ENCODE data around the gene PIAS4. TPM values are rescaled to one million over a fixed set of nuclear protein-coding genes. Genes with fewer than 3 reads are reported as not detected.

The PIAS4 gene
- total and polyA plus RNA-seq, 2 of the 13 experiments (the other 11 are each of a cell fraction or from before 2014, with no cell fraction given), result 9.0 to 20.1 TPM

GRCh38 chr19:4061178-4061682, 53.7 kb downstream of the PIAS4 start (continued):
- TF ChIP-seq, protein P1, sequence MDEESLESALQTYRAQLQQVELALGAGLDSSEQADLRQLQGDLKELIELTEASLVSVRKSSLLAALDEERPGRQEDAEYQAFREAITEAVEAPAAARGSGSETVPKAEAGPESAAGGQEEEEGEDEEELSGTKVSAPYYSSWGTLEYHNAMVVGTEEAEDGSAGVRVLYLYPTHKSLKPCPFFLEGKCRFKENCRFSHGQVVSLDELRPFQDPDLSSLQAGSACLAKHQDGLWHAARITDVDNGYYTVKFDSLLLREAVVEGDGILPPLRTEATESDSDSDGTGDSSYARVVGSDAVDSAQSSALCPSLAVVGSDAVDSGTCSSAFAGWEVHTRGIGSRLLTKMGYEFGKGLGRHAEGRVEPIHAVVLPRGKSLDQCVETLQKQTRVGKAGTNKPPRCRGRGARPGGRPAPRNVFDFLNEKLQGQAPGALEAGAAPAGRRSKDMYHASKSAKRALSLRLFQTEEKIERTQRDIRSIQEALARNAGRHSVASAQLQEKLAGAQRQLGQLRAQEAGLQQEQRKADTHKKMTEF (CRISPR knock-in tag; IDR thresholded peaks at IDR 0.05), result peak; percentile 54; the same call in 1 of the 2 replicates
- TF ChIP-seq YY1 (IDR thresholded peaks at IDR 0.05; ENCODE audit: insufficient read depth, insufficient replicate concordance, low read depth, low read length) (peak; percentile 77), HNRNPH1 (optimal IDR thresholded peaks at IDR 0.05; ENCODE audit: low read depth, low read length) (no peak), PAWR (CRISPR knock-in tag; IDR thresholded peaks at IDR 0.05; ENCODE audit: borderline replicate concordance) (no peak), ZNF280B (CRISPR knock-in tag; IDR thresholded peaks at IDR 0.05; ENCODE audit: borderline replicate concordance) (no peak), ZNF33A (CRISPR knock-in tag; IDR thresholded peaks at IDR 0.05; ENCODE audit: borderline replicate concordance) (no peak), ZSCAN22 (CRISPR knock-in tag; IDR thresholded peaks at IDR 0.05) (no peak), AKNA (CRISPR knock-in tag; IDR thresholded peaks at IDR 0.05; ENCODE audit: borderline replicate concordance) (no peak), ZNF382 (CRISPR knock-in tag; IDR thresholded peaks at IDR 0.05; ENCODE audit: borderline replicate concordance) (no peak), HDAC2 (CRISPR knock-in tag; IDR thresholded peaks at IDR 0.05) (peak; percentile 33; the same call in 1 of the 2 replicates), ZSCAN5A (CRISPR knock-in tag; IDR thresholded peaks at IDR 0.05; ENCODE audit: borderline replicate concordance) (no peak), CEBPG (CRISPR knock-in tag; IDR thresholded peaks at IDR 0.05) (peak; percentile 62), ZNF160 (CRISPR knock-in tag; IDR thresholded peaks at IDR 0.05) (no peak), SP5 (CRISPR knock-in tag; IDR thresholded peaks at IDR 0.05; ENCODE audit: borderline replicate concordance, low read depth) (peak; percentile 42; the same call in 1 of the 2 replicates), ETS1 (CRISPR knock-in tag; IDR thresholded peaks at IDR 0.05) (no peak), TCF12 (IDR thresholded peaks at IDR 0.05) (no peak), TCF12 (CRISPR knock-in tag; IDR thresholded peaks at IDR 0.05) (peak; percentile 68; the same call in 1 of the 2 replicates), TEAD3 (CRISPR knock-in tag; optimal IDR thresholded peaks at IDR 0.05; ENCODE audit: borderline replicate concordance) (peak; percentile 15), MEF2D (CRISPR knock-in tag; IDR thresholded peaks at IDR 0.05) (0 out of 2 replicates have a peak, but pooled peaks have one; percentile 28)

All from HepG2 (cell line).